Stomach smooth muscle (tissue), 2 donors: ENCODE data around the gene JARID2.

Experiments
- H3K27ac ChIP-seq: one replicate; pipeline ENCODE4 v1.7.0; 2013; ENCODE audit warnings: mild to moderate bottlenecking, low read length, inconsistent platforms
- H3K27me3 ChIP-seq, 2 donors: one replicate each; pipeline ENCODE4 v1.7.0; 2013; ENCODE audit warnings: low read length in 2 of 2; ENCODE audit not compliant: insufficient read depth in 2 of 2, control insufficient read depth in 1 of 2
- H3K36me3 ChIP-seq, 2 donors: one replicate each; pipeline ENCODE4 v1.7.0; 2013; ENCODE audit warnings: low read length in 2 of 2; ENCODE audit not compliant: control insufficient read depth in 2 of 2, insufficient read depth in 2 of 2
- H3K4me1 ChIP-seq: one replicate; pipeline ENCODE4 v1.7.0; 2013; ENCODE audit warnings: low read length; ENCODE audit not compliant: control insufficient read depth, insufficient read depth
- H3K4me3 ChIP-seq, 2 donors: one replicate each; pipeline ENCODE4 v1.7.0; 2013; ENCODE audit warnings: low read length in 2 of 2
- H3K9ac ChIP-seq, 2 donors: one replicate each; pipeline ENCODE4 v1.7.0; 2013; ENCODE audit warnings: low read length in 2 of 2, mild to moderate bottlenecking in 1 of 2
- H3K9me3 ChIP-seq, 2 donors: one replicate each; pipeline ENCODE4 v1.7.0; 2013; ENCODE audit warnings: low read length in 2 of 2; ENCODE audit not compliant: control insufficient read depth in 2 of 2
- donor health status: healthy.
- donor health status: Pancreatic carcinoma.

Gene JARID2

GRCh38 chr6:15421945-15422733 lies 176.3 kb downstream of the JARID2 start:
- no peak overlapping the region for H3K9ac ChIP-seq
- H3K27me3 ChIP-seq: no peaks in the 10 kb centered on the region
- peaks cover 0 to 5% of the 10 kb centered on the region in 2 donors for H3K9me3 ChIP-seq
- no peaks in the 10 kb centered on the region for H3K4me1 ChIP-seq
- H3K4me3 ChIP-seq: no peak overlapping the region
- no peaks in the 10 kb centered on the region for H3K36me3 ChIP-seq
- H3K27ac ChIP-seq: no peak overlapping the region

DNA sequence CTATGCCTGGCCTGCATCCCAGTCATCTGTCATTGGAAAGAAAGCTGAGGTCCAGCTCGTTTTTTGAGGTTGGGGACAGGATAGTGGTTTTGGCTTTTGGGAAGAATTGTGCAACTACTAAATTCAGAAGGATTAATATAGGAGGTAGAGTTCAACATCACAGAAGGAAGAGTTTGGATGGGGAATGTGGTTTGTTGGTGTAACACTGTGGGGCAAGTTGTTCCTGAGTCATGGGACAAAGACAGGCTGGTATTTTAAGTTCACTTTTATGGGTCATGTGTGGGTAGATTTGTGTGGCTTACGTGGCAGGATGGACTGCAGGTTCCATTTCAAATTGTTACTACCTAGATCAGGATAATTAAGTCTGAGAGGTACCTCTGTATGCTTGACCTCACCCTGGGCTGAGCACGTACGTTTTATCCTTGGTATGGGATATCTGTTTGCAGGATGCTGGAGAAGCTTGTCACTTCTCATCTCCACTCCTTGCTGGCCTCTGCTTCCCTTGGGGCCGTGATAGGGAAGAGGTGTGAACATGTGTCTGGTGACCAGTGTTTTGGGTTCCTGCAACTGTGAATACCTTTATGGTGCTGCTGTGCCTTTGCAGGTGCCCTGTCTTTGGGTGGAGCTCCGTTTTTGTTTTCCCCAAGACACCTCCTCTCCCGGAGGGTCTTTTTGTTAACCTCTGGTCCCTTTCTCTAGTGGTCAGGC lies 177.6 kb downstream of the JARID2 start:
- H3K9ac ChIP-seq: no peak overlapping the region
- peaks cover 0 to 5% of the 10 kb centered on the region in 2 donors for H3K9me3 ChIP-seq
- H3K27ac ChIP-seq: no peak overlapping the region
- no peak overlapping the region for H3K4me3 ChIP-seq
- H3K4me1 ChIP-seq: peaks cover 4% of the 10 kb centered on the region
- no peaks in the 10 kb centered on the region for H3K27me3 ChIP-seq
- no peaks in the 10 kb centered on the region for H3K36me3 ChIP-seq

GRCh38 chr6:15425947-15426346 lies 180.1 kb downstream of the JARID2 start:
- H3K9ac ChIP-seq: no peak overlapping the region
- H3K27me3 ChIP-seq: no peaks in the 10 kb centered on the region
- H3K4me3 ChIP-seq: no peak overlapping the region
- H3K36me3 ChIP-seq: no peaks in the 10 kb centered on the region
- H3K27ac ChIP-seq: no peak overlapping the region
- no peaks in the 10 kb centered on the region for H3K9me3 ChIP-seq
- H3K4me1 ChIP-seq: peaks cover 7% of the 10 kb centered on the region

DNA sequence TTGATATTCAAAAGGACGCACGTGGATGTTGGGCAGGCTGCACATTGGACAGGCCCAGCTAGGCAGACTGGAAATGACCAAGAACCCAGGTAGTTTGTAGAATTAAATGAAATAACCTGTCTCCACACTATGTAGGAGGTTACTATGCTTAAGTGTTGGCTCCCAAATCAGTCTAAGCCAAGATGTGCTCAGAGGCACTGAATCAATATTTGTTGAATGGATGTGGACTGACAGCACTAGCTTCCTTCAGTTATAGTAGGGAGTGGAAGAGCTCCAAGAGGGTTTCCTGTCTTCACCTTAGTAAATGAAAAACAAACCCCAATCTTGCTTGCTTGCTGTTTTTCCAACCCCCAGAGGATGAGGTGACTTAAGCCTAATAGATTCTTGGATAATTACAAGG lies 180.5 kb downstream of the JARID2 start:
- Histone ChIP-seq H3K27ac (no peak overlapping the region), H3K9me3 (no peaks in the 10 kb centered on the region), H3K9ac (no peak overlapping the region), H3K27me3 (no peaks in the 10 kb centered on the region), H3K36me3 (no peaks in the 10 kb centered on the region), H3K4me1 (peaks cover 7% of the 10 kb centered on the region), H3K4me3 (no peak overlapping the region)

DNA sequence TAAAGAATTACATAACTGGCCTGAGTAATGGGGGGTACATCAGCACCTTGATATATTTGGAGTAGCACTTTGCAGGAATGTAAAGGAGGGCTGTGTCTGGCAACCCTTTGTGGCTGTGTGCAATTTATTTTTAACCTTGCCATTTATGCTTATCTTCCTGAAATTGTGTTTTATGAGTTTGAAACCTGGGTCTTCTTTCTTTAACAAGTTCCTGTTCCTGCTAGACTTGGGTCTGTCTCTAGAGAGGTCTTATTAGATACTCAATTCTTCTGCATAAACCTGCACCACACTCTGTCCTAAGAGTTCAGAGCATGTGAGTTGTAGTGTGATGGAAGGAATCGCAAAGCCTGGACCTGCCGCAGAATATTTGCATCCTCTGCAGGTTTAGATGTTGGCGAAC lies 181.0 kb downstream of the JARID2 start:
- Histone ChIP-seq H3K27ac (no peak overlapping the region), H3K9ac (no peak overlapping the region), H3K4me1 (peaks cover 7% of the 10 kb centered on the region)

GRCh38 chr6:15427331-15428070 lies 181.6 kb downstream of the JARID2 start:
- Histone ChIP-seq H3K4me1 (peaks cover 7% of the 10 kb centered on the region), H3K36me3 (no peaks in the 10 kb centered on the region), H3K27ac (no peak overlapping the region), H3K9me3 (no peaks in the 10 kb centered on the region), H3K4me3 (no peak overlapping the region), H3K9ac (no peak overlapping the region), H3K27me3 (no peaks in the 10 kb centered on the region)

More for the DNA sequence above, 181.0 kb downstream of the JARID2 start:
- H3K27me3 ChIP-seq: no peaks in the 10 kb centered on the region
- no peak overlapping the region for H3K4me3 ChIP-seq
- no peaks in the 10 kb centered on the region for H3K9me3 ChIP-seq
- H3K36me3 ChIP-seq: no peaks in the 10 kb centered on the region

GRCh38 chr6:15429141-15430110 lies 183.6 kb downstream of the JARID2 start:
- H3K9me3 ChIP-seq: no peaks in the 10 kb centered on the region
- H3K27me3 ChIP-seq: no peaks in the 10 kb centered on the region
- no peak overlapping the region for H3K4me3 ChIP-seq
- no peaks in the 10 kb centered on the region for H3K36me3 ChIP-seq
- peaks cover 19% of the 10 kb centered on the region for H3K4me1 ChIP-seq
- no peak overlapping the region for H3K27ac ChIP-seq
- no peak overlapping the region for H3K9ac ChIP-seq

GRCh38 chr6:15430186-15430585 lies 184.3 kb downstream of the JARID2 start:
- Histone ChIP-seq H3K36me3 (no peaks in the 10 kb centered on the region), H3K9me3 (peaks cover 0 to 1% of the 10 kb centered on the region in 2 donors), H3K27me3 (no peaks in the 10 kb centered on the region), H3K9ac (no peak overlapping the region), H3K4me1 (peaks cover 19% of the 10 kb centered on the region), H3K4me3 (no peak overlapping the region), H3K27ac (no peak overlapping the region)

- H3K36me3 ChIP-seq: no peaks in the 10 kb centered on the region
- H3K27me3 ChIP-seq: no peaks in the 10 kb centered on the region
- peaks cover 0 to 3% of the 10 kb centered on the region in 2 donors for H3K9me3 ChIP-seq
- H3K4me3 ChIP-seq: no peak overlapping the region
- peaks cover 19% of the 10 kb centered on the region for H3K4me1 ChIP-seq
- H3K27ac ChIP-seq: no peak overlapping the region
- H3K9ac ChIP-seq: no peak overlapping the region
These were observed 185.1 kb downstream of the JARID2 start for GRCh38 chr6:15430931-15431405.
